GDM1 (cell line): ENCODE measurements around the gene ANKS1A.
"Not testable (repeated sequence)": the region's sequence is repeated elsewhere in the genome, so short reads cannot be mapped to it uniquely, and the experiment has no call there.

ENCODE experiments used
- DNase-seq: peaks from one replicate; lab custom pipeline; 2025; lab: John Stamatoyannopoulos, UW

The ANKS1A gene

GRCh38 chr6:34887753-34888513 lies 1.1 kb upstream of the ANKS1A start, which contains the start of gene TAF11:
Gene TAF11, minus strand, starts transcription at chr6:34888042. Its CDS starts 85 bp downstream, at chr6:34887957.
- peak; percentile 83 for DNase-seq

GRCh38 chr6:34888514-34888856 lies 570 bp upstream of the ANKS1A start:
- DNase-seq: no peak

- no peak for DNase-seq
Observed at GRCh38 chr6:34890533-34890925, 1.5 kb downstream of the ANKS1A start.

- no peak for DNase-seq
Observed at GRCh38 chr6:34891296-34891695, 2.2 kb downstream of the ANKS1A start.

- DNase-seq: no peak
Observed at GRCh38 chr6:34894693-34895092, 5.6 kb downstream of the ANKS1A start.

- DNase-seq: no peak
Observed at GRCh38 chr6:34897130-34897529, 8.1 kb downstream of the ANKS1A start.

GRCh38 chr6:34897716-34898115 lies 8.7 kb downstream of the ANKS1A start:
- no peak for DNase-seq

- DNase-seq: not testable (repeated sequence)
Observed at GRCh38 chr6:34899748-34900147, 10.7 kb downstream of the ANKS1A start.

- no peak for DNase-seq
Observed at GRCh38 chr6:34900321-34901031, 11.4 kb downstream of the ANKS1A start.

- no peak for DNase-seq
Observed at GRCh38 chr6:34901930-34902329, 12.9 kb downstream of the ANKS1A start.

- DNase-seq: no peak
Observed at GRCh38 chr6:34904990-34905613, 16.0 kb downstream of the ANKS1A start.

- DNase-seq: no peak
Observed at GRCh38 chr6:34906826-34907225, 17.8 kb downstream of the ANKS1A start.

GRCh38 chr6:34908194-34908593 lies 19.1 kb downstream of the ANKS1A start:
- no peak for DNase-seq

- DNase-seq: no peak
Observed at GRCh38 chr6:34909320-34909883, 20.3 kb downstream of the ANKS1A start.

GRCh38 chr6:34911822-34912221 lies 22.8 kb downstream of the ANKS1A start:
- no peak for DNase-seq

- peak; percentile 21 for DNase-seq
Observed at GRCh38 chr6:34912715-34913464, 23.8 kb downstream of the ANKS1A start.

- DNase-seq: no peak
Observed at GRCh38 chr6:34914358-34914757, 25.3 kb downstream of the ANKS1A start.

- DNase-seq: no peak
Observed at GRCh38 chr6:34916348-34916967, 27.4 kb downstream of the ANKS1A start.

- no peak for DNase-seq
Observed at GRCh38 chr6:34917626-34918285, 28.7 kb downstream of the ANKS1A start.

GRCh38 chr6:34919651-34920050 lies 30.6 kb downstream of the ANKS1A start:
- DNase-seq: no peak

GRCh38 chr6:34920097-34920496 lies 31.0 kb downstream of the ANKS1A start:
- DNase-seq: no peak
